Heart left ventricle (tissue), 13 donors: ENCODE results near the gene MDFIC.

Experiments
- POLR2A ChIP-seq, 2 donors: fragments of 450-650 bp; IDR thresholded peaks; one replicate each; pipeline ENCODE4 v1.6.1; 2017; ENCODE audit warnings: antibody characterized with exemption in 2 of 2, mild to moderate bottlenecking in 2 of 2, moderate library complexity in 2 of 2
- TF ChIP-seq, protein P1 (sequence below), 12 donors: fragments of 200-600 bp; sonication (generic) in 4 of 12; IDR thresholded peaks; one replicate each; pipeline versions ENCODE4 v1.5.0 to v1.8.0; 2018 to 2022; ENCODE audit warnings: antibody characterized with exemption in 12 of 12, mild to moderate bottlenecking in 5 of 12
- donor health status: ischemic (EF 13 %, LVEDD 7.1; RV severe dilation, severe dysfunction).
- donor health status: DM: no; HTN: yes; CAD: no.
- donor health status: DM: no; HTN: no; CAD: no.
- donor health status: ischemic (EF 25% LVEDD 6.9; RV normal size, moderate dysfunction).
- donor health status: ischemic (EF 25% LVEDD 5.7; RV mildly dilated, moderate dysfunction).
- donor health status: ischemic (EF 35%, LVEDD 5.7; RV mildly dilated, moderate dysfunction).
- donor health status: nonischemic (EF 11% LVEDD 7.7; RV severe dilation, severe dysfunction).
- donor health status: DM: yes; HTN: yes; CAD: no.
- donor health status: PGD.
- donor health status: ischemic (EF 29% LVEDD 5.4; RV normal size, mild dysfunction).
- donor health status: nonischemic (EF 23%, LVEDD 6.1; RV moderate dilation, normal function).

DNA sequence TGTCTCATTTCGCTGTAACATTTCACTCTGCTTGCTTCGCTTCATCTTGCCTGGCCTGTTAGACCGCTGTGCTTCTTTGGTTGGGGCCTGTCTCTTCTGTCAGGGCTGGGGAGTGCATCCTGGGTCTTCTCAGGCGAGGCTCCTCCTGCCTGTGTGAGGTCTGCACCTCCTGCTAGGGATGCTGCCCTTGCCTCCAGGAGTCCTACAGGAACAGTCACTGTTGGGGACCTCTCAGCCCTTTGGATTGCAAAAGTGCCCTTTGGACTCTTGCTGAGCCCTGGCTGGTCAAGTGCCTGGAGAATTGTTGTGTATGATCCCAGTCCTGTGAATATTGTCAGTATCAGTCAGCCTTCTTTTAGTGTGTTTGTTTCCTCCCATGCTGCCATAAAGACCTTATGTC lies 84.1 kb downstream of the MDFIC start:
- TF ChIP-seq, protein P1, sequence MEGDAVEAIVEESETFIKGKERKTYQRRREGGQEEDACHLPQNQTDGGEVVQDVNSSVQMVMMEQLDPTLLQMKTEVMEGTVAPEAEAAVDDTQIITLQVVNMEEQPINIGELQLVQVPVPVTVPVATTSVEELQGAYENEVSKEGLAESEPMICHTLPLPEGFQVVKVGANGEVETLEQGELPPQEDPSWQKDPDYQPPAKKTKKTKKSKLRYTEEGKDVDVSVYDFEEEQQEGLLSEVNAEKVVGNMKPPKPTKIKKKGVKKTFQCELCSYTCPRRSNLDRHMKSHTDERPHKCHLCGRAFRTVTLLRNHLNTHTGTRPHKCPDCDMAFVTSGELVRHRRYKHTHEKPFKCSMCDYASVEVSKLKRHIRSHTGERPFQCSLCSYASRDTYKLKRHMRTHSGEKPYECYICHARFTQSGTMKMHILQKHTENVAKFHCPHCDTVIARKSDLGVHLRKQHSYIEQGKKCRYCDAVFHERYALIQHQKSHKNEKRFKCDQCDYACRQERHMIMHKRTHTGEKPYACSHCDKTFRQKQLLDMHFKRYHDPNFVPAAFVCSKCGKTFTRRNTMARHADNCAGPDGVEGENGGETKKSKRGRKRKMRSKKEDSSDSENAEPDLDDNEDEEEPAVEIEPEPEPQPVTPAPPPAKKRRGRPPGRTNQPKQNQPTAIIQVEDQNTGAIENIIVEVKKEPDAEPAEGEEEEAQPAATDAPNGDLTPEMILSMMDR (IDR thresholded peaks at IDR 0.05), result no peak
- no peak for TF ChIP-seq POLR2A (IDR thresholded peaks at IDR 0.05)
